Lower leg skin (tissue), 4 donors: Measurements from ENCODE around the gene FAM170B. TPM values are rescaled to one million over a fixed set of nuclear protein-coding genes. Genes with fewer than 3 reads are reported as not detected.

Experiments
- DNase-seq, 2 donors: peaks; one replicate each; pipeline ENCODE4 v3.0.0-alpha.2; 2019; ENCODE audit warnings: low spot score in 2 of 2
- H3K4me3 ChIP-seq: fragments of 200-600 bp; sonication (generic); 2 replicates; pipeline ENCODE4 v1.5.1; 2017; ENCODE audit warnings: mild to moderate bottlenecking, low read depth; ENCODE audit not compliant: poor library complexity, severe bottlenecking
- CTCF ChIP-seq, 3 donors: fragments of 450-650 bp; IDR thresholded peaks; one replicate each; pipeline ENCODE4 v1.5.1; 2016; ENCODE audit warnings: antibody characterized with exemption in 3 of 3, mild to moderate bottlenecking in 3 of 3, moderate library complexity in 2 of 3
- POLR2A ChIP-seq, 2 donors: fragments of 450-650 bp; IDR thresholded peaks; one replicate each; pipeline ENCODE4 v1.6.1; 2016 to 2017; ENCODE audit warnings: antibody characterized with exemption in 2 of 2, mild to moderate bottlenecking in 1 of 2, moderate library complexity in 1 of 2
- WGBS, 2 donors: methylation state at CpG; one replicate each; pipeline ENCODE4 v1.1.5; 2018; 5-methylcytosine and 5-hydroxymethylcytosine counted together
- intact Hi-C: fragments of 100-400 bp; cut with DNase I; formaldehyde crosslinking; loops from one replicate; pipeline ENCODE4 v1.15.0; 2023; ENCODE audit warnings: low total_unique reads
- total RNA-seq, 4 donors: library from RNA; depleted of rRNA; stranded (reverse); fragments of >200 nt; gene quantifications; one replicate each; pipeline ENCODE4 v1.1.0, GENCODE V29; 2016

FAM170B gene
- total RNA-seq, 4 donors from 2014 or later: not detected

GRCh38 chr10:49091450-49092210, 42.2 kb downstream of the FAM170B start:
- WGBS, 2 donors: 92 to 93% methylated on average over 13 of the region's 13 CpGs
- no peak overlapping the region for H3K4me3 ChIP-seq
- intact Hi-C loops: no loop called here
- no peak for TF ChIP-seq POLR2A (IDR thresholded peaks at IDR 0.05)
- TF ChIP-seq CTCF (IDR thresholded peaks at IDR 0.05): no peak
- peak in 1 of 2 donors; percentile 62 for DNase-seq

GRCh38 chr10:49090696-49091380, 43.0 kb downstream of the FAM170B start:
- whole genome bisulfite sequencing, 2 donors: 85 to 90% methylated on average over 6 of the region's 6 CpGs
- intact Hi-C loops: no loop called here
- DNase-seq: peak in 1 of 2 donors; percentile 36

GRCh38 chr10:49090189-49090575, 43.6 kb downstream of the FAM170B start:
- WGBS, 2 donors: 32 to 40% methylated on average over 1 of the region's 1 CpG
- TF ChIP-seq POLR2A (IDR thresholded peaks at IDR 0.05) (no peak), CTCF (IDR thresholded peaks at IDR 0.05) (no peak)
- intact Hi-C loops: no loop called here
- no peak for DNase-seq
- no peak overlapping the region for H3K4me3 ChIP-seq

More at GRCh38 chr10:49090696-49091380, 43.0 kb downstream of the FAM170B start:
- TF ChIP-seq CTCF (IDR thresholded peaks at IDR 0.05) (no peak), POLR2A (IDR thresholded peaks at IDR 0.05) (no peak)
- no peak overlapping the region for H3K4me3 ChIP-seq

- DNase-seq: peak in 1 of 2 donors; percentile 64
- 28 to 47% methylated on average over 3 of the region's 3 CpGs for WGBS, 2 donors
- intact Hi-C loops: no loop called here
- no peak overlapping the region for H3K4me3 ChIP-seq
- TF ChIP-seq CTCF (IDR thresholded peaks at IDR 0.05): no peak
- TF ChIP-seq POLR2A (IDR thresholded peaks at IDR 0.05): no peak
Observed at GRCh38 chr10:49089557-49090188, 44.1 kb downstream of the FAM170B start.

- DNase-seq: peak in 1 of 2 donors; percentile 45
- intact Hi-C loops: no loop called here
- WGBS, 2 donors: 66 to 83% methylated on average over 2 of the region's 2 CpGs
- no peak for TF ChIP-seq POLR2A (IDR thresholded peaks at IDR 0.05)
- no peak for TF ChIP-seq CTCF (IDR thresholded peaks at IDR 0.05)
- H3K4me3 ChIP-seq: no peak overlapping the region
Observed at GRCh38 chr10:49089152-49089551, 44.7 kb downstream of the FAM170B start.
